ENCODE measurements around the gene ZEB2. TPM values are rescaled to one million over a fixed set of nuclear protein-coding genes. Genes with fewer than 3 reads are reported as not detected.

The ZEB2 gene
- total and polyA plus RNA-seq, 2 donors (not counting 3 experiments of a cell fraction or from before 2014, with no cell fraction given): 17.9 to 49.6 TPM

GRCh38 chr2:144526831-144527230, 6.9 kb upstream of the ZEB2 start:
- no peak for FAIRE-seq
- no peak overlapping the region for H2AFZ ChIP-seq (ENCODE audit: low read depth, low read length)
- POLR2A ChIA-PET: no interaction called here

GRCh38 chr2:144524118-144525009, 4.4 kb upstream of the ZEB2 start:
- H3K4me1 ChIP-seq (ENCODE audit: control insufficient read depth, extremely low read depth, insufficient read depth, low read length): peaks cover 30% of the 10 kb centered on the region
- no TSS peak for BruUV-seq (replicated peaks)
- no peaks in the 10 kb centered on the region for H3K9me1 ChIP-seq (replicated peaks; ENCODE audit: control insufficient read depth, extremely low read depth, insufficient read depth, low read length)
- no peaks in the 10 kb centered on the region for H3K27me3 ChIP-seq (ENCODE audit: control insufficient read depth in 2 of 2, insufficient read depth in 2 of 2, low read length in 2 of 2)
- H3K4me3 ChIP-seq (replicated peaks in 1 of 3; ENCODE audit: insufficient read depth in 1 of 3, low read depth in 1 of 3, low read length in 3 of 3): peak overlapping the region; percentile 45 to 91 (median 89)
- H3K36me3 ChIP-seq (ENCODE audit: control insufficient read depth in 2 of 2, extremely low read depth in 1 of 2, insufficient read depth in 2 of 2, low read length in 2 of 2): no peaks in the 10 kb centered on the region
- no peak for DNase-seq (ENCODE audit: low read depth, low spot score)
- H3K9ac ChIP-seq (replicated peaks; ENCODE audit: extremely low read depth, insufficient read depth, low read length): peak overlapping the region; percentile 79
- H2AFZ ChIP-seq (ENCODE audit: low read depth, low read length): peak overlapping the region; percentile 99
- intact Hi-C loops (cut with micrococcal nuclease): loop anchor here (2.0 to 10.0 kb wide), 5 partner anchors 58 to 682 kb away; no protein-coding TSS in a partner anchor
- POLR2A ChIA-PET: interaction anchor here (0.7 kb wide), 1 partner anchor 10 kb away, joined by 3 read pairs; no protein-coding TSS in a partner anchor
- no peaks in the 10 kb centered on the region for H3K9me3 ChIP-seq (replicated peaks; ENCODE audit: control insufficient read depth, insufficient read depth, low read length)
- H3K27ac ChIP-seq (ENCODE audit: insufficient read depth, low read depth, low read length): peak overlapping the region; percentile 53
- no peaks in the 10 kb centered on the region for H4K20me1 ChIP-seq (replicated peaks; ENCODE audit: control insufficient read depth, extremely low read depth, insufficient read depth, low read length)
- H3K79me2 ChIP-seq (ENCODE audit: control insufficient read depth, insufficient read depth, low read length): peaks cover 4% of the 10 kb centered on the region
- dilution Hi-C loops (cut with MboI; ENCODE audit: extremely low pct_ligation_motif_present, low sequenced_read_pairs): loop anchor here (25.0 kb wide), 1 partner anchor 162 kb away; no protein-coding TSS in a partner anchor
- no peak for TF ChIP-seq POLR2AphosphoS5 (IDR thresholded peaks at IDR 0.05; ENCODE audit: insufficient read depth, low read depth, low read length)
- TF ChIP-seq JUN (IDR thresholded peaks at IDR 0.05; ENCODE audit: borderline replicate concordance, insufficient read depth, insufficient read length, low read depth): no peak
- TF ChIP-seq POLR2A (IDR thresholded peaks at IDR 0.05; ENCODE audit: low read depth, low read length): no peak
- TF ChIP-seq, protein P1, sequence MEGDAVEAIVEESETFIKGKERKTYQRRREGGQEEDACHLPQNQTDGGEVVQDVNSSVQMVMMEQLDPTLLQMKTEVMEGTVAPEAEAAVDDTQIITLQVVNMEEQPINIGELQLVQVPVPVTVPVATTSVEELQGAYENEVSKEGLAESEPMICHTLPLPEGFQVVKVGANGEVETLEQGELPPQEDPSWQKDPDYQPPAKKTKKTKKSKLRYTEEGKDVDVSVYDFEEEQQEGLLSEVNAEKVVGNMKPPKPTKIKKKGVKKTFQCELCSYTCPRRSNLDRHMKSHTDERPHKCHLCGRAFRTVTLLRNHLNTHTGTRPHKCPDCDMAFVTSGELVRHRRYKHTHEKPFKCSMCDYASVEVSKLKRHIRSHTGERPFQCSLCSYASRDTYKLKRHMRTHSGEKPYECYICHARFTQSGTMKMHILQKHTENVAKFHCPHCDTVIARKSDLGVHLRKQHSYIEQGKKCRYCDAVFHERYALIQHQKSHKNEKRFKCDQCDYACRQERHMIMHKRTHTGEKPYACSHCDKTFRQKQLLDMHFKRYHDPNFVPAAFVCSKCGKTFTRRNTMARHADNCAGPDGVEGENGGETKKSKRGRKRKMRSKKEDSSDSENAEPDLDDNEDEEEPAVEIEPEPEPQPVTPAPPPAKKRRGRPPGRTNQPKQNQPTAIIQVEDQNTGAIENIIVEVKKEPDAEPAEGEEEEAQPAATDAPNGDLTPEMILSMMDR (IDR thresholded peaks at IDR 0.05; ENCODE audit: extremely low read depth in 1 of 2, insufficient read depth in 1 of 2, low read depth in 1 of 2, low read length in 2 of 2): no peak
- TF ChIP-seq FOS (IDR thresholded peaks at IDR 0.05; ENCODE audit: borderline replicate concordance, insufficient read depth, low read length): no peak
- TF ChIP-seq MAX (IDR thresholded peaks at IDR 0.05; ENCODE audit: insufficient read depth, insufficient read length): no peak
- TF ChIP-seq MYC (IDR thresholded peaks at IDR 0.05; ENCODE audit: low read depth, low read length): no peak
- TF ChIP-seq GATA2 (IDR thresholded peaks at IDR 0.05; ENCODE audit: insufficient read depth, insufficient read length, low read depth, low read length): no peak
- no peak for TF ChIP-seq EZH2 (IDR thresholded peaks at IDR 0.05; ENCODE audit: borderline replicate concordance, low read depth, low read length, severe bottlenecking)
- no peak for FAIRE-seq
- CTCF ChIA-PET: interaction anchor here (0.7 to 1.6 kb wide), 3 partner anchors 97 to 1228 kb away, joined by 3 to 5 read pairs (median 4); no protein-coding TSS in a partner anchor
- peak overlapping the region; percentile 99 for H3K4me2 ChIP-seq (ENCODE audit: insufficient read depth, low read length)

More at GRCh38 chr2:144526831-144527230, 6.9 kb upstream of the ZEB2 start:
- BruUV-seq (replicated peaks): no TSS peak
- TF ChIP-seq JUN (IDR thresholded peaks at IDR 0.05; ENCODE audit: borderline replicate concordance, insufficient read depth, insufficient read length, low read depth) (no peak), EZH2 (IDR thresholded peaks at IDR 0.05; ENCODE audit: borderline replicate concordance, low read depth, low read length, severe bottlenecking) (no peak), POLR2A (IDR thresholded peaks at IDR 0.05; ENCODE audit: low read depth, low read length) (no peak), MYC (IDR thresholded peaks at IDR 0.05; ENCODE audit: low read depth, low read length) (no peak)
- intact Hi-C loops (cut with micrococcal nuclease) (loop anchor here (10.0 kb wide), 1 partner anchor 678 kb away; no protein-coding TSS in a partner anchor), dilution Hi-C loops (cut with MboI; ENCODE audit: extremely low pct_ligation_motif_present, low sequenced_read_pairs) (no loop called here)
- Histone ChIP-seq H4K20me1 (replicated peaks; ENCODE audit: control insufficient read depth, extremely low read depth, insufficient read depth, low read length) (no peaks in the 10 kb centered on the region), H3K4me2 (ENCODE audit: insufficient read depth, low read length) (no peak overlapping the region), H3K79me2 (ENCODE audit: control insufficient read depth, insufficient read depth, low read length) (no peaks in the 10 kb centered on the region), H3K27ac (ENCODE audit: insufficient read depth, low read depth, low read length) (no peak overlapping the region), H3K27me3 (ENCODE audit: control insufficient read depth in 2 of 2, insufficient read depth in 2 of 2, low read length in 2 of 2) (no peaks in the 10 kb centered on the region), H3K9ac (replicated peaks; ENCODE audit: extremely low read depth, insufficient read depth, low read length) (no peak overlapping the region), H3K9me3 (replicated peaks; ENCODE audit: control insufficient read depth, insufficient read depth, low read length) (no peaks in the 10 kb centered on the region), H3K9me1 (replicated peaks; ENCODE audit: control insufficient read depth, extremely low read depth, insufficient read depth, low read length) (no peaks in the 10 kb centered on the region), H3K4me1 (ENCODE audit: control insufficient read depth, extremely low read depth, insufficient read depth, low read length) (peaks cover 14% of the 10 kb centered on the region), H3K36me3 (ENCODE audit: control insufficient read depth in 2 of 2, extremely low read depth in 1 of 2, insufficient read depth in 2 of 2, low read length in 2 of 2) (no peaks in the 10 kb centered on the region), H3K4me3 (replicated peaks in 1 of 3; ENCODE audit: insufficient read depth in 1 of 3, low read depth in 1 of 3, low read length in 3 of 3) (no peak overlapping the region)
- no peak for DNase-seq (ENCODE audit: low read depth, low spot score)
- CTCF ChIA-PET: interaction anchor here (1.6 kb wide), 1 partner anchor 32 kb away, joined by 3 read pairs; no protein-coding TSS in a partner anchor

Data from endothelial cell of umbilical vein (primary cell).